Erythroblast (primary cell): ENCODE results near the gene CSAG1.
"Not testable (repeated sequence)": the region's sequence is repeated elsewhere in the genome, so short reads cannot be mapped to it uniquely, and the experiment has no call there.

Experiments
- DNase-seq, 2 experiments: peaks; one replicate each; lab custom pipeline; 2025; lab: John Stamatoyannopoulos, UW
- POLR2A ChIP-seq: IDR thresholded peaks from 2 replicates; pipeline ENCODE4 v1.6.1; 2011; ENCODE audit warnings: mild to moderate bottlenecking, low read length

The CSAG1 gene

DNA sequence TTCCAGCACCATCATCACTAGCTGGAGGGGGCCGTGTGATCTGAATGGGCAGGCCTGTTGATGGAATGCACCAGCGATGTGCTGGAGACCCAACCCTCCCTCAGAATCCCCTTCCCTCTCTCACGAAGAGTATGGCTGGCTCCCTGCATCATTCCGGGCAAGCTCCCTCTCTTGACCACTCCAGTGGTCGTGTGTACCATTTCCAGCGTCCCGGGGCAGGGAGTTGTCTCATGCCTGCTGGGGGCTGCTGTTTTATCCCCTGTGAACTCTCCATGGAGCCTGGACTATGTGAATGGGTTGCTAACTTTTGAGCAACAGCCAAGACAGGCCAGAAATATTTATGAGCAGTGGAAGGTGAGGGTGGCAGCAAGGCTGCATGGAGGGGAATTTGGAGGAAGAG, 8.1 kb downstream of the CSAG1 start:
- TF ChIP-seq POLR2A = no peak

DNA sequence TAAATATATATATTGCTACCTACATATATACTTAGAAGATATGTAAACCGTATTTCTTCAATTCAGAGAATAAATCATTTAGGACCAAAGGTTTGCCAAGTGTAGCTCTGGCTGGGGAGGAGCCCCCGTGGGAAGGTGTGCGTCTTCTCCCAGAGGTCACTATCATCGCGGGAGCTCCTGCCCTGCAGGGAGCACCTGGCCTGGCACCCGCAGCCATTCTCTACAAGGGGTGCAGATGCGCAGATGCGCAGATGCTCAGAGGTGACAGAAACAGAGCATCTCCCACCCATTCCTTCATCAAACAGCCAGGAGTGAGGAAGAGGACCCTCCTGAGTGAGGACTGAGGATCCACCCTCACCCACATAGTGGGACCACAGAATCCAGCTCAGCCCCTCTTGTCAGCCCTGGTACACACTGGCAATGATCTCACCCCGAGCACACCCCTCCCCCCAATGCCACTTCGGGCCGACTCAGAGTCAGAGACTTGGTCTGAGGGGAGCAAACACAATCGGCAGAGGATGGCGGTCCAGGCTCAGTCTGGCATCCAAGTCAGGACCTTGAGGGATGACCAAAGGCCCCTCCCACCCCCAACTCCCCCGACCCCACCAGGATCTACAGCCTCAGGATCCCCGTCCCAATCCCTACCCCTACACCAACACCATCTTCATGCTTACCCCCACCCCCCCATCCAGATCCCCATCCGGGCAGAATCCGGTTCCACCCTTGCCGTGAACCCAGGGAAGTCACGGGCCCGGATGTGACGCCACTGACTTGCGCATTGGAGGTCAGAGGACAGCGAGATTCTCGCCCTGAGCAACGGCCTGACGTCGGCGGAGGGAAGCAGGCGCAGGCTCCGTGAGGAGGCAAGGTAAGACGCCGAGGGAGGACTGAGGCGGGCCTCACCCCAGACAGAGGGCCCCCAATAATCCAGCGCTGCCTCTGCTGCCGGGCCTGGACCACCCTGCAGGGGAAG, 19.4 kb downstream of the CSAG1 start, which contains the start of gene MAGEA2B:
TSS of gene MAGEA2B (plus strand) at position 814 of the 973 bp plus-strand sequence. CDS start 2,479 bp downstream, outside the sequence.
- not testable (repeated sequence) for DNase-seq

More for the DNA sequence above, 8.1 kb downstream of the CSAG1 start:
- DNase-seq = no peak

DNA sequence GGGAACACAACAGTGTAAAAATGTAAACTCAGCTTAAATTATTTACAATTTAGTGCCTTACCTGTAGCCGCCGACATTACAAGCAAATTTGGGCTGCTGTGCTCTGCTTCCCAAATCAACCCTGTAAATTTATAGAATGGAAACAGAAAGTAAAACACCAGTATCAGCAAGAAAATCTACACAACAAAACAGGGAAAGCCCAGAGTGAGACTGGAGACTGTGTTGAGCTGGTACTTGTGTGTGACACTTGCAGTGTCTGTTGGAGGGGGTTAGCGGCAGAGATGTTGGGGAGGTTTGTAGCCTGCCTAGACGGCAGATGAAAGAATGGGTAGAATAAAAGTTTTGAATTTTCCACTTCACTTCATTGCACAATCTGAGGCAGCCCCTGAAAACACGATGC, 20.3 kb downstream of the CSAG1 start:
- DNase-seq = not testable (repeated sequence)

GRCh38 chrX:152709173-152709572, 24.3 kb downstream of the CSAG1 start, which contains the start of gene CSAG2:
Gene CSAG2 (minus strand): TSS chrX:152709273. CDS start chrX:152709112, 161 bp downstream.
- not testable (repeated sequence) for DNase-seq

GRCh38 chrX:152706500-152706899, 27.0 kb downstream of the CSAG1 start:
- not testable (repeated sequence) for DNase-seq

- DNase-seq = not testable (repeated sequence)
Observed at GRCh38 chrX:152700390-152700789, 33.1 kb downstream of the CSAG1 start.

DNA sequence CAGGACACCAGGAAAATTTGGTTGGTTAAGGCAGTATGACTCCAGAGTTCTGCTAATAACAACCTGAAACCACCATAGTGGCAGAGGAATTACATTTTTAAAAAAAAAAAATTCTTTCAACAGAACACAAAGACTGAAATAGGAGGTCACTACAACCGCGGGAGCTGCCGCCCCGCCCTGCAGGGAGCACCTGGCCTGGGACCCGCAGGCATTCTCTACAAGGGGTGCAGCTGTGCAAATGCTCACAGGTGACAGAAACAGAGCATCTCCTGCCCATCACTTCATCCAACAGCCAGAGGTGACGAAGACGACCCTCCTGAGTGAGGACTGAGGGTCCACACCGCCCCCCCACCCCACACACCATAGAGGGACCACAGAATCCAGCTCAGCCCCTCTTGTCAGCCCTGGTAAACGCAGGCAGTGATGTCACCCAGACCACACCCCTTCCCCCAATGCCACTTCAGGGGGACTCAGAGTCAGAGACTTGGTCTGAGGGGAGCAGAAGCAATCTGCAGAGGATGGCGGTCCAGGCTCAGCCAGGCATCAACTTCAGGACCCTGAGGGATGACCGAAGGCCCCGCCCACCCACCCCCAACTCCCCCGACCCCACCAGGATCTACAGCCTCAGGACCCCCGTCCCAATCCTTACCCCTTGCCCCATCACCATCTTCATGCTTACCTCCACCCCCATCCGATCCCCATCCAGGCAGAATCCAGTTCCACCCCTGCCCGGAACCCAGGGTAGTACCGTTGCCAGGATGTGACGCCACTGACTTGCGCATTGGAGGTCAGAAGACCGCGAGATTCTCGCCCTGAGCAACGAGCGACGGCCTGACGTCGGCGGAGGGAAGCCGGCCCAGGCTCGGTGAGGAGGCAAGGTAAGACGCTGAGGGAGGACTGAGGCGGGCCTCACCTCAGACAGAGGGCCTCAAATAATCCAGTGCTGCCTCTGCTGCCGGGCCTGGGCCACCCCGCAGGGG, 35.3 kb downstream of the CSAG1 start, which contains the start of gene MAGEA3:
TSS of gene MAGEA3 (plus strand) at position 843 of the 980 bp plus-strand sequence. CDS start 2,039 bp downstream, outside the sequence.
- DNase-seq = not testable (repeated sequence)

DNA sequence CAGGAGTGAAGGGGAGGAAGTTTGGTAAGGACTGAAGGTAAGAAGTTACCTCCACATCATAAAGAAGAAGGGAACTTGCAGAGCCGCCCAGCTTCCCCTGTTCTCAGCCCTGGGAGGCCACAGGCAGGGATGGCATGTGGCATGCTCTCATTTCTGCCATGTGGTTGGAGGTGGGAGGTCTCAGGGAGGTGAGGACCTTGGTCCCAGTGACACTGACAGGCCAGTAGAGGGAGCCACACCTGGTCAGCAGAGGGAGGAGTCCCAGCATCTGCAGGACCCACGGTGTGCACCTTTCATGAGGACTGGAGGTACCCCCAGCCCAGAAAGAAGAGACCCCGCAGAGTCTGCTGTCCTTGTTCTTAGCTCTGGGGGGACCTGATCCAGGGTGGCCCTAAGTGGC, 52.5 kb downstream of the CSAG1 start:
- not testable (repeated sequence) for DNase-seq
